ENCODE data around the gene HECTD2.
"Not testable (repeated sequence)": the region's sequence is repeated elsewhere in the genome, so short reads cannot be mapped to it uniquely, and the experiment has no call there.

The HECTD2 gene

DNA sequence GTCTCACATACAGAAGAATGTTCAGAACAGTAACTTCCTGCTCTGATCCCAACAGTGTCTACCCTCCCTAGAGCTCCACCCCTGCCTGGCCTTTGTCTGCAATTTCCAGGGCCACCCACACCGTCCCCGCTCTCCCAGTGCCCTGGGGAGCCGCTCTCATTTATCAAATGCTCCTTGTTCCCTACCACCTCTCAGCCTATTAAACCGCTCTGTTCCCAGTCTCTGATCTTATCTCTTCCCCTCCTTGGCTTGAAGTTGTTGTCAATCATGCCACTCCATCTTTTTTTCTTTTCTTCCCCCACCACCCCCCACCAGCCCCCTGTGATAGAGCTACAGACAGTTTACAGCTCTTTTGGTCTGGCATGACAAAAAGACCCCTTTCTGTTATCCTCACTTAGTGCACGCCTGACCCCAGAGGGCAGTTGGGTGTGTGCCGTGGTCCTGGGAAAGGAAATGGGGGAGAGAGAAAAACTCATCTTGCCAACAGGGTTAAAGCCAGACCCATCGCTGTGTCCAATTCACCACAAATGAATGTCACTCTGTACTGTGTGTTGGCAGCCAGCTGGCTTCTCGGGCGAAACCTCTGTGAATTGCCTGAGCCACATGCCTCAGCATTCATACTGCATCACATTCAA lies 28.8 kb upstream of the HECTD2 start:
- no peaks in the 10 kb centered on the region for H3K36me3 ChIP-seq (ENCODE audit: control insufficient read depth, low read length)
- no peaks in the 10 kb centered on the region for H3K79me2 ChIP-seq (ENCODE audit: control insufficient read depth, low read length)
- no peak overlapping the region for H3K27ac ChIP-seq (ENCODE audit: low read depth, low read length)
- peaks cover 7% of the 10 kb centered on the region for H3K4me1 ChIP-seq (ENCODE audit: control insufficient read depth, low read length)
- no peaks in the 10 kb centered on the region for H3K9me2 ChIP-seq (replicated peaks; ENCODE audit: control insufficient read depth, low read length)
- no peak overlapping the region for H3K4me2 ChIP-seq (ENCODE audit: low read length)
- TF ChIP-seq, protein P1, sequence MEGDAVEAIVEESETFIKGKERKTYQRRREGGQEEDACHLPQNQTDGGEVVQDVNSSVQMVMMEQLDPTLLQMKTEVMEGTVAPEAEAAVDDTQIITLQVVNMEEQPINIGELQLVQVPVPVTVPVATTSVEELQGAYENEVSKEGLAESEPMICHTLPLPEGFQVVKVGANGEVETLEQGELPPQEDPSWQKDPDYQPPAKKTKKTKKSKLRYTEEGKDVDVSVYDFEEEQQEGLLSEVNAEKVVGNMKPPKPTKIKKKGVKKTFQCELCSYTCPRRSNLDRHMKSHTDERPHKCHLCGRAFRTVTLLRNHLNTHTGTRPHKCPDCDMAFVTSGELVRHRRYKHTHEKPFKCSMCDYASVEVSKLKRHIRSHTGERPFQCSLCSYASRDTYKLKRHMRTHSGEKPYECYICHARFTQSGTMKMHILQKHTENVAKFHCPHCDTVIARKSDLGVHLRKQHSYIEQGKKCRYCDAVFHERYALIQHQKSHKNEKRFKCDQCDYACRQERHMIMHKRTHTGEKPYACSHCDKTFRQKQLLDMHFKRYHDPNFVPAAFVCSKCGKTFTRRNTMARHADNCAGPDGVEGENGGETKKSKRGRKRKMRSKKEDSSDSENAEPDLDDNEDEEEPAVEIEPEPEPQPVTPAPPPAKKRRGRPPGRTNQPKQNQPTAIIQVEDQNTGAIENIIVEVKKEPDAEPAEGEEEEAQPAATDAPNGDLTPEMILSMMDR (IDR thresholded peaks at IDR 0.05; ENCODE audit: low read depth, low read length, poor library complexity, severe bottlenecking) = no peak
- no peak for TF ChIP-seq EZH2phosphoT487 (IDR thresholded peaks at IDR 0.05; ENCODE audit: borderline replicate concordance, low read length)
- H3K9me3 ChIP-seq (ENCODE audit: control insufficient read depth, insufficient read depth, low read length) = no peaks in the 10 kb centered on the region
- no peaks in the 10 kb centered on the region for H4K20me1 ChIP-seq (ENCODE audit: control insufficient read depth, insufficient read depth, low read depth, low read length)
- no peaks in the 10 kb centered on the region for H3F3A ChIP-seq (ENCODE audit: control insufficient read depth, insufficient read depth)
- no peak overlapping the region for H3K4me3 ChIP-seq (ENCODE audit: low read length)
- H3K27me3 ChIP-seq (ENCODE audit: control insufficient read depth, low read length) = peaks cover 21% of the 10 kb centered on the region; the same call in 1 of the 2 replicates

DNA sequence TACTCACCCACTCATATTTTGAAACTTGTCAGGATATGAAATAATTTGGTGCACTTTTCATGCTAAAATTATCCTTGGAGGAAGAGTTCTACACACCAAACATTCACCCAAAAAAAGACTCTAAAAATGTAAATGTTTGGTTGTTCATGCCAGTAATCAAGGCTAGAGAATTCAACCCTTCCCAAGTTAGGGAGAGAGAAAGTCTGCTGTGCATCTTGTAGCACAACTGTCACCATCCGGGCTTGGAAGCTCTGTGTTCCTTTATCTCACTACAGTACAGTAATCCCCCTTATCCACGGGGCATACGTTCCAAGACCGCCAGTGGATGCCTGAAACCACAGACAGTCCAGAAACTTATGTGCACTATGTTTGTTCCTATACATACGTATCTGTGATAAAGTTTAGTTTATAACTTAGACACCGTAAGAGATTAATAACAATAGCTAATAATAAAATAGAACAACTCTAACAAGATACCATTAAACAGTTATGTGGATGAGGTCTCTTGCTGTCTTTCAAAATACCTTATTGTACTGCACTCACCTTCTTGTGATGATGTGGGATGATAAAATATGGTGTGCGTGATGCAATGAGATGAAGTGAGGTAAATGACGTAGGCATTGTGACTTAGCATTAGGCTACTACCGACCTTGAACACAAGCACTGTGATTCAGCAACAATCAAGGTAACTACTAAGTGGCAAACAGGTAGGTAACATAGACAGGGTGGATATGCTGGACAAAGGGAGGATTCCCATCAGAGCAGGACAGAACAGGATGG lies 24.6 kb upstream of the HECTD2 start:
- Histone ChIP-seq H3K79me2 (ENCODE audit: control insufficient read depth, low read length) (no peaks in the 10 kb centered on the region), H3K9me3 (ENCODE audit: control insufficient read depth, insufficient read depth, low read length) (no peaks in the 10 kb centered on the region), H3K4me1 (ENCODE audit: control insufficient read depth, low read length) (peaks cover 5% of the 10 kb centered on the region), H3K27ac (ENCODE audit: low read depth, low read length) (no peak overlapping the region), H3K9me2 (replicated peaks; ENCODE audit: control insufficient read depth, low read length) (no peaks in the 10 kb centered on the region), H4K20me1 (ENCODE audit: control insufficient read depth, insufficient read depth, low read depth, low read length) (no peaks in the 10 kb centered on the region), H3K27me3 (ENCODE audit: control insufficient read depth, low read length) (peaks cover 24% of the 10 kb centered on the region; the same call in 1 of the 2 replicates), H3F3A (ENCODE audit: control insufficient read depth, insufficient read depth) (no peaks in the 10 kb centered on the region), H3K4me3 (ENCODE audit: low read length) (no peak overlapping the region), H3K4me2 (ENCODE audit: low read length) (no peak overlapping the region), H3K36me3 (ENCODE audit: control insufficient read depth, low read length) (no peaks in the 10 kb centered on the region)
- TF ChIP-seq, protein P1 (IDR thresholded peaks at IDR 0.05; ENCODE audit: low read depth, low read length, poor library complexity, severe bottlenecking) = no peak
- no peak for TF ChIP-seq EZH2phosphoT487 (IDR thresholded peaks at IDR 0.05; ENCODE audit: borderline replicate concordance, low read length)

DNA sequence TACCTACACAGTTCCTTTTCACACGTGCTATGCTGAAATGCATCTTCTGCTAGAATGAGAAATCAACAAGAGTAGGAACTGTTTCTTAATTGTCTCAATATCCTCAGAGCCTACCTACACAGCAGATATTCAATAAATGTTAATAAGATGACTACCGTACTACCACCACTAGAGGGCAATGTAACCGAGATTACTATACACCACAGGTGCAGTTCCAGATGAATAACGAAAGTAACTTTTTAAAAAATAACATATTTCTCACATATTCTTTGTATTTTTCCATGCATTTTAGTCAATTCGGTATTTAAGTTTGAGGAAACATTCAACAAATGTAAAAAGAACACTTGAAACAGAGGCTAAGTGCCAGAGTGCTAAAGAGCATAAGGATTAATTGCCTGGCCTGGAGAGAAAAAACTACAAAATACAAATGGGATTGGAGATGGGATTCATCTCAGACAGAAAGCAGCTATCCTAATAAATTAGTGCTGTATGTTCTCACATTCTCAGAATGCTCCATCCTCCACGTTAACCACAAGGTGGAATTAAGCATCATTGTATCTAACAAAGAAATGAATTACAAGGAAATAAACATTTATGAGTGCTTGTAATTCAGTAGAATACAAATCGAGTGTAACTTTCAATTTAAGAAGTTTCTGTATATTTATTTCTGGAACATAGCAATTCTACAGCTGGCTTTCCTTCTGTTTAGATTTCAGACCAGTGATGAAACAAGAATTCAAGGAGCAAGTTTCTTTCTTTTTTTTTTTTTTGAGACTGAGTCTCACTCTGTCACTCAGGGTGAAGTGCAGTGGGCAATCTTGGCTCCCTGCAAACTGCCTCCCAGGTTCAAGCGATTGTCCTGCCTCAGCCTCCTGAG lies 20.3 kb upstream of the HECTD2 start:
- Histone ChIP-seq H3K27ac (ENCODE audit: low read depth, low read length) (no peak overlapping the region), H3K4me1 (ENCODE audit: control insufficient read depth, low read length) (peaks cover 5% of the 10 kb centered on the region), H3K79me2 (ENCODE audit: control insufficient read depth, low read length) (no peaks in the 10 kb centered on the region), H3K4me3 (ENCODE audit: low read length) (0 out of 2 replicates have a peak overlapping the region, but pooled peaks have one; percentile 40), H3K9me3 (ENCODE audit: control insufficient read depth, insufficient read depth, low read length) (no peaks in the 10 kb centered on the region), H3F3A (ENCODE audit: control insufficient read depth, insufficient read depth) (no peaks in the 10 kb centered on the region), H3K27me3 (ENCODE audit: control insufficient read depth, low read length) (peaks cover 18% of the 10 kb centered on the region; the same call in 1 of the 2 replicates), H3K9me2 (replicated peaks; ENCODE audit: control insufficient read depth, low read length) (no peaks in the 10 kb centered on the region), H3K4me2 (ENCODE audit: low read length) (peak overlapping the region; percentile 59), H4K20me1 (ENCODE audit: control insufficient read depth, insufficient read depth, low read depth, low read length) (no peaks in the 10 kb centered on the region), H3K36me3 (ENCODE audit: control insufficient read depth, low read length) (no peaks in the 10 kb centered on the region)
- TF ChIP-seq EZH2phosphoT487 (IDR thresholded peaks at IDR 0.05; ENCODE audit: borderline replicate concordance, low read length) = no peak
- TF ChIP-seq, protein P1 (IDR thresholded peaks at IDR 0.05; ENCODE audit: low read depth, low read length, poor library complexity, severe bottlenecking) = peak; percentile 54

DNA sequence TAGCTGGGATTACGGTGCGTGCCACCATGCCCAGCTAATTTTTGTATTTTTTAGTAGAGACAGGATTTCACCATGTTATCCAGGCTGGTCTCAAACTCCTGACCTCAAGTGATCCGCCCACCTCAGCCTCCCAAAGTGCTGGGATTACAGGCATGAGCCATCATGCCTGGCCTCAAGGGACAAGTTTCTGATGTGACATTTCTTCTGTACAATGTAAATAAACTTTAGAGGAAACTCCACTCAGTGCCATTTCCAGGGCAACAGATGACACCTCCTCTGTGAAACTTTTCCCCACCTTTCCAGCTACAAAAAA lies 19.7 kb upstream of the HECTD2 start:
- not testable (repeated sequence) for H3K4me1 ChIP-seq (ENCODE audit: control insufficient read depth, low read length); H3K4me3 ChIP-seq (ENCODE audit: low read length); H3K9me3 ChIP-seq (ENCODE audit: control insufficient read depth, insufficient read depth, low read length); H3K9me2 ChIP-seq (replicated peaks; ENCODE audit: control insufficient read depth, low read length); H3K27ac ChIP-seq (ENCODE audit: low read depth, low read length); H3K36me3 ChIP-seq (ENCODE audit: control insufficient read depth, low read length); H4K20me1 ChIP-seq (ENCODE audit: control insufficient read depth, insufficient read depth, low read depth, low read length); H3K4me2 ChIP-seq (ENCODE audit: low read length); H3F3A ChIP-seq (ENCODE audit: control insufficient read depth, insufficient read depth); H3K79me2 ChIP-seq (ENCODE audit: control insufficient read depth, low read length)
- H3K27me3 ChIP-seq (ENCODE audit: control insufficient read depth, low read length) = peaks cover 17% of the 10 kb centered on the region; the same call in 1 of the 2 replicates
